AG09319 (cell line): ENCODE results near the gene SCN1B.

Source experiments
- DNase-seq: peaks from one replicate; pipeline ENCODE4 v3.0.0-alpha.2; 2010; ENCODE audit warnings: low read depth; ENCODE audit errors: extremely low read depth
- CTCF ChIP-seq: IDR thresholded peaks from 2 replicates; pipeline ENCODE4 v1.5.1; 2011; ENCODE audit warnings: low read depth, mild to moderate bottlenecking, inconsistent platforms, low read length, moderate library complexity

SCN1B gene

DNA sequence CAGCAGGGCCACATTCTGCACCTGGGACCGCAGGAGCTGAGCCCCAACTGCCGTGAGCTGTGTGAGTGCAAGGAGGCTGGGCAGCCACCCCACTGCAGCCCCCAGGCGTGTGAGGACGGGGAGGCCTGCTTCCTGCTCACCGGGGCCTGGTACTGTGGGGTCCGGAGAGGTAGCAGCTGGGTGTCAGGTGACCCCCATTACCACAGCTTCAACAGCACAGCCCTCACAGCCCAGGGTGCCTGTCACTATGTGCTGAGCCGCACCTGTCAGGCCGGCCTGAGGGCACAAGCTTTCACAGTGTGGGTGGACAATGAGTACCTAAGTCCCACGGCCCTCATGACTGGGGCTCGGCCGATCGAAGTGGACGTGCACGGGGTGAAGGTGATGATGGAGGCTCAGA lies 49.6 kb downstream of the SCN1B start:
- DNase-seq: no peak
- no peak for TF ChIP-seq CTCF

DNA sequence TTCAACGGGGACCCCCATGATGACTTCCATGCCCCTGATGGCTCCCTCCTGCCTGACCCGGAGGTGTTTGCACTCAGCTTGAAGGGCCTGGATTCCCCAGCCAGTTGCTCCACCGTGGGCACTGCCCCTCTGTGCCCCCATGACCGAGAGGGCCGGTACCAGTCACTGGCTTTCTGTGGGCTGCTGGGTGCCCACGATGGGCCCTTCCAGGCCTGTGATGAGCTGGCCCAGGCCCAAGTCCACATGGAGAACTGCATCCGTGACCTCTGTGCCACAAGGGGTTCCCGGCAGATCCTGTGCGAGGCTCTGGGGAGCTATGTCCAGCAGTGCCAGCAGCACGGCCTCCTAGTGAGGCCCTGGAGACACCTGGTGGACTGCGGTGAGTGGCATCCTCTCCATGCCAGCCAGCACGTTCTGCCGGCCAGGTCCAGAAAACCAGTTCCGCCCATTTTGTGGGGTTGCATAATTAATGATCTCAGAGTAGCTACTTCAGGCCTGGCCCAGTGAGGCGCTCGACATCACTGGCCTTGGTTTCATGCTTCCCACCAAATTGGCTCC lies 50.4 kb downstream of the SCN1B start:
- TF ChIP-seq CTCF: no peak
- DNase-seq: no peak

DNA sequence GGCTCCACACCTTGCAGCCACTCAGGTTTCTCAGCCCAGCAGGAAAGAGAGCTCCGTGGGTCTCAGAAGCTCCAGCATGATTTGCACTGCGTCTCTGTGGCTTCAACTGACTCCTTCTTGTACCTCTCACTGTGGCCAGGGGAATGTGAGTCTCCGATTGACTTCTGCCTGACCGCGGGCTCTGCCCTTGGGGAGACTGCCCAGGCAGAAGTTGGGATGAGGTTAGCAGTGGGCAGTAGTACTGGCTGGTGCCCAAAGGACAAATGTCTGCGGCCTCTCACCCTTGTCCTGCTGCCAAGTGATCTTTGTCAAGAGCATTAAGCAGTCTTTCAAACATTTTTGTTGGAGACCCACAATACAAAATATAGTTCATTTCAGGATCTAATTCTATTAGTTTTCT lies 50.9 kb downstream of the SCN1B start:
- no peak for TF ChIP-seq CTCF
- no peak for DNase-seq

GRCh38 chr19:35083691-35084508 lies 53.6 kb downstream of the SCN1B start:
- no peak for DNase-seq
- no peak for TF ChIP-seq CTCF

DNA sequence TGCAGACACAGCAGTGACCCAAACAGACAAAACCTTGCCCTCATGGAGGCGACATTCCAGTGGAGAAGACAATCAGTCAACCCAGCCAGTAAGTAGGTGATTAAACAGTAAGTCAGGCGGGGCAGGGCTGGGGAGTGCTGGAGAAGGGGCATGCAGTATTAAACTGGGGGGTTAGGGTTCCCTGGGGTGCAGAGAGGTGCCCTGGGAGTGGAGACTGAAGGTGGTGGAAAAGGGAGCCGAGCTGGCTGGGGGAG lies 54.2 kb downstream of the SCN1B start:
- DNase-seq: no peak
- no peak for TF ChIP-seq CTCF

- DNase-seq: no peak
- no peak for TF ChIP-seq CTCF
These were observed 55.7 kb downstream of the SCN1B start for GRCh38 chr19:35085947-35086346.

DNA sequence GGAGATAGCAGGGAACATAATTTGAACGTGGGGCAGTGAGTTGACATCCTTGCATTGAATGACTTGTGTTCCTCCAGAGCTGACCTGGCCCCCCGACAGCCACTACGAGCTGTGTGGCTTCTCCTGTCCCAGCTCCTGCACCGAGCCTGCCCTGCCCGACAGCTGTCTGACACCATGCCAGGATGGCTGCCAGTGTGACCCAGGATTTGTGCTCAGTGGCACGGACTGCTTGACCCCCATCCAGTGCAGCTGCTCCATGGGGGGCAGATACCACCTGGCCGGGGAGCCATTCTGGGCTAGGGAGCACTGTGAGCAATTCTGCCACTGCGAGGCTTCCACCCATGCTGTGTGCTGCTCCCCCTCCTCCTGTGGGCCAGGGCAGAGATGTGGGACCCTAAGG lies 56.2 kb downstream of the SCN1B start:
- no peak for DNase-seq
- no peak for TF ChIP-seq CTCF
